HCT116 (cell line): ENCODE data around the gene IL1RAPL2. TPM values are rescaled to one million over a fixed set of nuclear protein-coding genes. Genes with fewer than 3 reads are reported as not detected.

Source experiments
- ATAC-seq: fragments of 200-7000 bp; cut with Tn5 transposase; 2 replicates; pipeline ENCODE4 v1.9.1; 2020; ENCODE audit warnings: mild to moderate bottlenecking, moderate library complexity
- BruUV-seq: library from RNA; stranded (reverse); fragments of 400-500 nt; replicated peaks from 2 replicates; lab custom pipeline; 2021; lab: Mats Ljungman, UMichigan
- CTCF ChIA-PET: fragments of 300-600 bp; sonication (Branson Sonifier 250); formaldehyde crosslinking; loops from one replicate; lab custom pipeline; 2021; ENCODE audit warnings: antibody characterized with exemption; lab: Charles Lee
- POLR2A ChIA-PET: fragments of 300-600, 350-600 bp; sonication (Branson Sonifier 250); formaldehyde crosslinking; loops from one replicate; lab custom pipeline; 2021; ENCODE audit warnings: antibody characterized with exemption; lab: Charles Lee
- RAD21 ChIA-PET, 2 experiments: fragments of 300-600 bp; sonication (Branson Sonifier 250); formaldehyde crosslinking; loops; one replicate each; lab custom pipeline; 2023; ENCODE audit warnings: low total read pairs in 2 of 2; ENCODE audit not compliant: uncharacterized antibody in 2 of 2, unreplicated experiment in 2 of 2, low non-redundant PET in 1 of 2; lab: Charles Lee
- DNase-seq: peaks from one replicate; pipeline ENCODE4 v3.0.0-alpha.2; 2010; ENCODE audit warnings: low read depth, low spot score
- H2AFZ ChIP-seq: fragments of 200-600 bp; shearing (Covaris generic), sonication (generic); 2 replicates; pipeline ENCODE4 v1.6.1; 2017; ENCODE audit warnings: low read depth, mixed run types, mixed read lengths, antibody characterized with exemption, low read length; ENCODE audit not compliant: poor library complexity, severe bottlenecking
- H3K27ac ChIP-seq: 2 replicates; pipeline ENCODE4 v1.5.1; 2012; ENCODE audit warnings: low read depth, low read length
- H3K27me3 ChIP-seq: fragments of 200-600 bp; sonication (generic); 2 replicates; pipeline ENCODE4 v1.6.1; 2016; ENCODE audit warnings: mixed run types, low read length, mixed read lengths; ENCODE audit not compliant: insufficient read depth
- H3K36me3 ChIP-seq, 2 experiments: fragments of 200-500 bp in 1 of 2; fragments of 200-600 bp in 1 of 2; sonication (Bioruptor generic) in 1 of 2; sonication (generic) in 1 of 2; 2 replicates each; pipeline versions ENCODE4 v1.5.1 to v1.6.1; 2014 to 2016; ENCODE audit warnings: low read length in 2 of 2, inconsistent platforms in 1 of 2, mixed read lengths in 1 of 2, mixed run types in 1 of 2; ENCODE audit not compliant: insufficient read depth in 2 of 2, control insufficient read depth in 1 of 2
- H3K4me1 ChIP-seq, 2 experiments: fragments of 200-600 bp in 1 of 2; sonication (generic) in 1 of 2; 2 replicates each; pipeline versions ENCODE4 v1.5.1 to v1.6.1; 2012 to 2017; ENCODE audit warnings: low read length in 2 of 2, inconsistent platforms in 1 of 2, mild to moderate bottlenecking in 1 of 2, mixed read lengths in 1 of 2, mixed run types in 1 of 2, moderate library complexity in 1 of 2; ENCODE audit not compliant: insufficient read depth in 2 of 2, control insufficient read depth in 1 of 2
- H3K4me2 ChIP-seq: fragments of 200-600 bp; sonication (generic); 2 replicates; pipeline ENCODE4 v1.6.1; 2017; ENCODE audit warnings: mixed run types, low read length, mixed read lengths
- H3K4me3 ChIP-seq, 2 experiments: fragments of 200-600 bp in 1 of 2; sonication (generic) in 1 of 2; replicated peaks in 1 of 2; 2 replicates each; pipeline ENCODE4 v1.5.1; 2011 to 2016; ENCODE audit warnings: low read length in 2 of 2, control low read depth in 1 of 2, low read depth in 1 of 2, mild to moderate bottlenecking in 1 of 2, mixed read lengths in 1 of 2, mixed run types in 1 of 2
- H3K79me2 ChIP-seq: fragments of 200-600 bp; sonication (generic); 2 replicates; pipeline ENCODE4 v1.6.1; 2017; ENCODE audit warnings: mild to moderate bottlenecking, mixed run types, low read length, moderate library complexity, mixed read lengths; ENCODE audit not compliant: insufficient read depth
- H3K9ac ChIP-seq: fragments of 200-600 bp; sonication (generic); 2 replicates; pipeline ENCODE4 v1.6.1; 2016; ENCODE audit warnings: low read length, mixed read lengths
- H3K9me2 ChIP-seq: fragments of 200-600 bp; sonication (generic), shearing (Covaris generic); 2 replicates; pipeline ENCODE4 v1.6.1; 2017; ENCODE audit warnings: mixed run types, mild to moderate bottlenecking, moderate library complexity; ENCODE audit not compliant: insufficient read depth
- H3K9me3 ChIP-seq, 2 experiments: fragments of 200-500 bp in 1 of 2; fragments of 200-600 bp in 1 of 2; sonication (Bioruptor generic) in 1 of 2; sonication (generic) in 1 of 2; 2 replicates each; pipeline ENCODE4 v1.6.1; 2014 to 2017; ENCODE audit warnings: low read length in 2 of 2, mixed read lengths in 2 of 2, inconsistent platforms in 1 of 2, low read depth in 1 of 2, mild to moderate bottlenecking in 1 of 2, mixed run types in 1 of 2, moderate library complexity in 1 of 2; ENCODE audit not compliant: control insufficient read depth in 1 of 2, insufficient read depth in 1 of 2
- H4K20me1 ChIP-seq: fragments of 200-600 bp; sonication (generic), shearing (Covaris generic); 2 replicates; pipeline ENCODE4 v1.6.1; 2017; ENCODE audit warnings: mixed run types, mild to moderate bottlenecking, moderate library complexity; ENCODE audit not compliant: insufficient read depth
- ATF3 ChIP-seq: IDR thresholded peaks from 2 replicates; pipeline ENCODE4 v1.6.1; 2012
- CBX3 ChIP-seq: IDR thresholded peaks from 2 replicates; pipeline ENCODE4 v1.6.1; 2012; ENCODE audit warnings: low read depth
- CEBPB ChIP-seq: IDR thresholded peaks from 2 replicates; pipeline ENCODE4 v1.6.1; 2012; ENCODE audit warnings: low read depth
- CTCF ChIP-seq, 3 experiments: fragments of 200-600 bp in 1 of 3; sonication (generic) in 1 of 3; IDR thresholded peaks in 2 of 3; conservative IDR thresholded peaks in 1 of 3; 2 replicates each; pipeline ENCODE4 v1.5.1; 2012 to 2017; ENCODE audit warnings: low read depth in 2 of 3, low read length in 2 of 3, antibody characterized with exemption in 1 of 3, borderline replicate concordance in 1 of 3, control low read depth in 1 of 3, mild to moderate bottlenecking in 1 of 3, mixed read lengths in 1 of 3, mixed run types in 1 of 3, moderate library complexity in 1 of 3; ENCODE audit not compliant: insufficient read depth in 1 of 3
- EGR1 ChIP-seq: IDR thresholded peaks from 2 replicates; pipeline ENCODE4 v1.6.1; 2012; ENCODE audit warnings: low read depth
- ELF1 ChIP-seq: IDR thresholded peaks from 2 replicates; pipeline ENCODE4 v1.6.1; 2012; ENCODE audit warnings: low read depth, borderline replicate concordance
- EZH2 ChIP-seq: fragments of 200-600 bp; sonication (generic); IDR thresholded peaks from 2 replicates; pipeline ENCODE4 v1.6.1; 2017; ENCODE audit warnings: antibody characterized with exemption, mixed run types
- EZH2phosphoT487 ChIP-seq: fragments of 200-600 bp; IDR thresholded peaks from 2 replicates; pipeline ENCODE4 v1.6.1; 2018; ENCODE audit warnings: antibody characterized with exemption, borderline replicate concordance
- FOSL1 ChIP-seq: IDR thresholded peaks from 2 replicates; pipeline ENCODE4 v1.6.1; 2012; ENCODE audit warnings: low read depth
- MAX ChIP-seq: IDR thresholded peaks from 2 replicates; pipeline ENCODE4 v1.6.1; 2012
- POLR2A ChIP-seq: IDR thresholded peaks from 2 replicates; pipeline ENCODE4 v1.7.0; 2011; ENCODE audit warnings: borderline replicate concordance; ENCODE audit not compliant: insufficient read depth, insufficient read length; ENCODE audit errors: extremely low read depth
- POLR2AphosphoS5 ChIP-seq: IDR thresholded peaks from 2 replicates; pipeline ENCODE4 v1.6.1; 2011; ENCODE audit warnings: mild to moderate bottlenecking, low read depth, low read length, moderate library complexity
- RAD21 ChIP-seq: IDR thresholded peaks from 2 replicates; pipeline ENCODE4 v1.6.1; 2012; ENCODE audit warnings: low read depth, mild to moderate bottlenecking
- SP1 ChIP-seq: IDR thresholded peaks from 2 replicates; pipeline ENCODE4 v1.6.1; 2012; ENCODE audit warnings: low read depth
- SRF ChIP-seq: IDR thresholded peaks from 2 replicates; pipeline ENCODE4 v1.6.1; 2012; ENCODE audit warnings: low read depth
- TCF7L2 ChIP-seq: IDR thresholded peaks from 2 replicates; pipeline ENCODE4 v1.7.0; 2011; ENCODE audit warnings: borderline replicate concordance, inconsistent platforms; ENCODE audit not compliant: insufficient read depth, insufficient read length; ENCODE audit errors: extremely low read depth
- YY1 ChIP-seq: IDR thresholded peaks from 2 replicates; pipeline ENCODE4 v1.6.1; 2011; ENCODE audit warnings: low read length, low read depth, moderate library complexity, mild to moderate bottlenecking; ENCODE audit not compliant: insufficient replicate concordance; ENCODE audit errors: extremely low read depth
- ZBTB33 ChIP-seq: IDR thresholded peaks from 2 replicates; pipeline ENCODE4 v1.6.1; 2011; ENCODE audit warnings: mild to moderate bottlenecking, low read length, moderate library complexity; ENCODE audit not compliant: insufficient replicate concordance; ENCODE audit errors: extremely low read depth
- ZFX ChIP-seq: fragments of 450-650 bp; IDR thresholded peaks from 2 replicates; pipeline ENCODE4 v1.6.1; 2017
- ZNF274 ChIP-seq: fragments of 200-500 bp; sonication (Bioruptor generic); IDR thresholded peaks from 2 replicates; pipeline ENCODE4 v1.6.1; 2014; ENCODE audit warnings: mild to moderate bottlenecking, low read depth, low read length, inconsistent platforms
- intact Hi-C: fragments of 100-400 bp; cut with micrococcal nuclease; formaldehyde crosslinking; loops from 2 replicates; pipeline ENCODE4 v1.10.0; 2022
- total RNA-seq: library from RNA; stranded (reverse); gene quantifications from one replicate; pipeline ENCODE4 v1.2.1, GENCODE V29; 2021; ENCODE audit not compliant: unreplicated experiment

IL1RAPL2 gene
- total RNA-seq, 1 experiment from 2014 or later: not detected

GRCh38 chrX:104684077-104684476, 118.1 kb downstream of the IL1RAPL2 start:
- Histone ChIP-seq H3K27ac (no peak overlapping the region), H3K27me3 (no peaks in the 10 kb centered on the region), H4K20me1 (no peaks in the 10 kb centered on the region), H3K9me3 (no peaks in the 10 kb centered on the region), H3K36me3 (no peaks in the 10 kb centered on the region)
- ChIA-PET POLR2A (no interaction called here), RAD21 (no interaction called here)
- ATAC-seq: no peak
- intact Hi-C loops: no loop called here
- no peak for TF ChIP-seq ZNF274
- TF ChIP-seq SRF: no peak
- no peak for TF ChIP-seq EGR1
- TF ChIP-seq ZFX: no peak
- TF ChIP-seq CEBPB: no peak
- no peak for TF ChIP-seq CBX3
- no peak for TF ChIP-seq EZH2phosphoT487
- no peak for TF ChIP-seq MAX
- no peak for TF ChIP-seq RAD21
- no peak for TF ChIP-seq TCF7L2
- TF ChIP-seq FOSL1: no peak
- no peak for TF ChIP-seq ELF1
- TF ChIP-seq ZBTB33: no peak
- no peak for TF ChIP-seq POLR2AphosphoS5
- TF ChIP-seq EZH2: no peak
- no peak for TF ChIP-seq ATF3
- no peak for TF ChIP-seq CTCF (IDR thresholded peaks at IDR 0.05 in 2 of 3, conservative IDR thresholded peaks at IDR 0.05 in 1 of 3; ENCODE audit: borderline replicate concordance in 1 of 3, insufficient read depth in 1 of 3, low read depth in 2 of 3, low read length in 2 of 3)
- TF ChIP-seq YY1: no peak
- TF ChIP-seq POLR2A: no peak
- no peak for TF ChIP-seq SP1
- TF ChIP-seq, all 23 proteins: peak for 0
- no peak for DNase-seq
- CTCF ChIA-PET: no interaction called here
- H3K4me3 ChIP-seq: no peak overlapping the region
- H3K9ac ChIP-seq: no peak overlapping the region
- no peaks in the 10 kb centered on the region for H3K4me1 ChIP-seq
- no peaks in the 10 kb centered on the region for H3K79me2 ChIP-seq
- no TSS peak for BruUV-seq
- H3K4me2 ChIP-seq: no peak overlapping the region
- H3K9me2 ChIP-seq: no peaks in the 10 kb centered on the region
- H2AFZ ChIP-seq: no peak overlapping the region
